HG03108 (cell line): ENCODE data around the gene ASTN1.

Experiments
- ATAC-seq: cut with Tn5 transposase; IDR thresholded peaks from one replicate; pipeline ENCODE4 v1.9.1; 2021; ENCODE audit warnings: moderate library complexity; ENCODE audit not compliant: unreplicated experiment

ASTN1 gene

GRCh38 chr1:177165069-177165439, 542 bp upstream of the ASTN1 start:
- ATAC-seq, result no peak

- no peak for ATAC-seq
These were observed 600 bp downstream of the ASTN1 start for GRCh38 chr1:177163844-177164379.

GRCh38 chr1:177162243-177162642, 2.3 kb downstream of the ASTN1 start:
- no peak for ATAC-seq

GRCh38 chr1:177146499-177146898, 18.0 kb downstream of the ASTN1 start:
- ATAC-seq, result no peak

- ATAC-seq, result no peak
These were observed 19.1 kb downstream of the ASTN1 start for GRCh38 chr1:177145106-177146070.

GRCh38 chr1:177142791-177143271, 21.7 kb downstream of the ASTN1 start:
- ATAC-seq, result no peak

GRCh38 chr1:177142010-177142409, 22.5 kb downstream of the ASTN1 start:
- no peak for ATAC-seq

- ATAC-seq, result no peak
These were observed 26.2 kb downstream of the ASTN1 start for GRCh38 chr1:177138347-177138746.

GRCh38 chr1:177137814-177138213, 26.7 kb downstream of the ASTN1 start:
- no peak for ATAC-seq

- ATAC-seq, result no peak
These were observed 29.3 kb downstream of the ASTN1 start for GRCh38 chr1:177135250-177135649.

GRCh38 chr1:177133977-177134538, 30.5 kb downstream of the ASTN1 start:
- ATAC-seq, result no peak

- ATAC-seq, result no peak
These were observed 32.4 kb downstream of the ASTN1 start for GRCh38 chr1:177132141-177132540.

- ATAC-seq, result no peak
These were observed 32.8 kb downstream of the ASTN1 start for GRCh38 chr1:177131723-177132122.

GRCh38 chr1:177130451-177130945, 34.0 kb downstream of the ASTN1 start:
- no peak for ATAC-seq

GRCh38 chr1:177128665-177129281, 35.7 kb downstream of the ASTN1 start:
- ATAC-seq, result no peak

- no peak for ATAC-seq
These were observed 38.2 kb downstream of the ASTN1 start for GRCh38 chr1:177126267-177126666.

GRCh38 chr1:177124577-177125278, 39.8 kb downstream of the ASTN1 start:
- no peak for ATAC-seq

- no peak for ATAC-seq
These were observed 41.9 kb downstream of the ASTN1 start for GRCh38 chr1:177122461-177123251.

- no peak for ATAC-seq
These were observed 45.2 kb downstream of the ASTN1 start for GRCh38 chr1:177119311-177119710.

- ATAC-seq, result no peak
These were observed 45.6 kb downstream of the ASTN1 start for GRCh38 chr1:177118901-177119300.
